KMS-11 (cell line): ENCODE data around the gene OR52I2.

ENCODE experiments used
- H2AFZ ChIP-seq: fragments of 200-600 bp; sonication (generic); 2 replicates; pipeline ENCODE4 v1.6.1; 2016; ENCODE audit warnings: antibody characterized with exemption, mixed run types, low read depth
- H3K27ac ChIP-seq: fragments of 200-600 bp; sonication (generic); 2 replicates; pipeline ENCODE4 v1.6.1; 2016; ENCODE audit warnings: mild to moderate bottlenecking, mixed run types
- H3K27me3 ChIP-seq: fragments of 200-600 bp; sonication (generic); 2 replicates; pipeline ENCODE4 v1.6.1; 2017; ENCODE audit warnings: mild to moderate bottlenecking, low read depth, mixed run types, moderate library complexity; ENCODE audit not compliant: insufficient read depth
- H3K36me3 ChIP-seq: fragments of 200-600 bp; sonication (generic); 2 replicates; pipeline ENCODE4 v1.6.1; 2017; ENCODE audit warnings: mild to moderate bottlenecking, mixed run types; ENCODE audit not compliant: insufficient read depth
- H3K4me1 ChIP-seq: fragments of 200-600 bp; sonication (generic); 2 replicates; pipeline ENCODE4 v1.6.1; 2016; ENCODE audit warnings: mild to moderate bottlenecking, low read depth, mixed run types; ENCODE audit not compliant: poor library complexity, severe bottlenecking
- H3K4me2 ChIP-seq: fragments of 200-600 bp; sonication (generic); 2 replicates; pipeline ENCODE4 v1.7.0; 2016; ENCODE audit warnings: mild to moderate bottlenecking, mixed run types
- H3K4me3 ChIP-seq: fragments of 200-600 bp; sonication (generic); IDR thresholded peaks from 2 replicates; pipeline ENCODE4 v1.6.1; 2017; ENCODE audit warnings: low read depth, low read length, mixed read lengths; ENCODE audit not compliant: insufficient read depth
- H3K79me2 ChIP-seq: fragments of 200-600 bp; sonication (generic); 2 replicates; pipeline ENCODE4 v1.6.1; 2016; ENCODE audit warnings: low read depth, mixed run types; ENCODE audit not compliant: insufficient read depth
- H3K9ac ChIP-seq: fragments of 200-600 bp; sonication (generic); 2 replicates; pipeline ENCODE4 v1.6.1; 2016; ENCODE audit warnings: mild to moderate bottlenecking, mixed run types
- H4K20me1 ChIP-seq: fragments of 200-600 bp; sonication (generic); 2 replicates; pipeline ENCODE4 v1.6.1; 2016; ENCODE audit warnings: mild to moderate bottlenecking, mixed run types; ENCODE audit not compliant: insufficient read depth
- CTCF ChIP-seq: fragments of 200-600 bp; sonication (generic); conservative IDR thresholded peaks from 2 replicates; pipeline ENCODE4 v1.6.1; 2017; ENCODE audit warnings: low read depth, mild to moderate bottlenecking, antibody characterized with exemption, low read length, moderate library complexity, mixed read lengths

The OR52I2 gene

GRCh38 chr11:4544891-4545290, 36.7 kb upstream of the OR52I2 start, which contains the start of gene OR52M1:
TSS of gene OR52M1 (plus strand) at chr11:4545191. CDS start at chr11:4545191, 0 bp downstream.
- no peaks in the 10 kb centered on the region for H3K27me3 ChIP-seq
- no peak within 1 kb of the TSS for H3K27ac ChIP-seq
- TF ChIP-seq CTCF = no peak
- no peaks in the 10 kb centered on the region for H4K20me1 ChIP-seq
- no peaks in the 10 kb centered on the region for H3K36me3 ChIP-seq
- H3K4me3 ChIP-seq = no peak within 1 kb of the TSS
- H3K4me2 ChIP-seq = no peak within 1 kb of the TSS
- H3K9ac ChIP-seq = no peak within 1 kb of the TSS
- no peaks in the 10 kb centered on the region for H3K79me2 ChIP-seq
- no peaks in the 10 kb centered on the region for H3K4me1 ChIP-seq
- no peak within 1 kb of the TSS for H2AFZ ChIP-seq

- Histone ChIP-seq H3K4me3 (no peak overlapping the region), H3K4me1 (no peaks in the 10 kb centered on the region), H4K20me1 (no peaks in the 10 kb centered on the region), H3K9ac (no peak overlapping the region), H3K36me3 (no peaks in the 10 kb centered on the region), H3K27me3 (no peaks in the 10 kb centered on the region), H3K79me2 (no peaks in the 10 kb centered on the region), H2AFZ (no peak overlapping the region), H3K27ac (no peak overlapping the region), H3K4me2 (no peak overlapping the region)
- TF ChIP-seq CTCF = no peak
Observed at GRCh38 chr11:4546878-4547277, 34.7 kb upstream of the OR52I2 start.

GRCh38 chr11:4547416-4547815, 34.1 kb upstream of the OR52I2 start:
- Histone ChIP-seq H3K4me3 (no peak overlapping the region), H3K79me2 (no peaks in the 10 kb centered on the region), H3K27ac (no peak overlapping the region), H3K4me1 (no peaks in the 10 kb centered on the region), H3K9ac (no peak overlapping the region), H3K36me3 (no peaks in the 10 kb centered on the region), H3K27me3 (no peaks in the 10 kb centered on the region), H3K4me2 (no peak overlapping the region), H2AFZ (no peak overlapping the region), H4K20me1 (no peaks in the 10 kb centered on the region)
- no peak for TF ChIP-seq CTCF

GRCh38 chr11:4551346-4551979, 30.1 kb upstream of the OR52I2 start:
- H3K4me2 ChIP-seq = no peak overlapping the region
- no peaks in the 10 kb centered on the region for H3K79me2 ChIP-seq
- H3K4me1 ChIP-seq = no peaks in the 10 kb centered on the region
- no peaks in the 10 kb centered on the region for H3K36me3 ChIP-seq
- no peak overlapping the region for H3K9ac ChIP-seq
- no peaks in the 10 kb centered on the region for H3K27me3 ChIP-seq
- no peak; the same call in 1 of the 2 replicates for TF ChIP-seq CTCF
- H3K27ac ChIP-seq = no peak overlapping the region
- no peaks in the 10 kb centered on the region for H4K20me1 ChIP-seq
- no peak overlapping the region for H2AFZ ChIP-seq
- no peak overlapping the region for H3K4me3 ChIP-seq
